Measurements from ENCODE around the gene COL20A1. TPM values are rescaled to one million over a fixed set of nuclear protein-coding genes. Genes with fewer than 3 reads are reported as not detected.

Gene COL20A1
- total RNA-seq, 1 experiment from 2014 or later: 2.3 TPM

- H3K4me3 Mint-ChIP-seq: no peak overlapping the region
These were observed 23.3 kb upstream of the COL20A1 start for GRCh38 chr20:63269724-63270123.

More at GRCh38 chr20:63269724-63270123, 23.3 kb upstream of the COL20A1 start:
- Histone ChIP-seq H3K79me2 (ENCODE audit: insufficient read depth, low read length) (peaks cover 15% of the 10 kb centered on the region; the same call in 1 of the 2 replicates), H2BK120ac (ENCODE audit: low read depth, low read length, poor library complexity, severe bottlenecking) (no peak overlapping the region), H3T11ph (ENCODE audit: low read length) (no peak overlapping the region), H3K4me2 (ENCODE audit: insufficient read depth, insufficient read length, low read length) (no peak overlapping the region), H2BK5ac (ENCODE audit: insufficient read length, low read length) (no peak overlapping the region), H3K56ac (ENCODE audit: insufficient read length, low read depth, low read length) (no peak overlapping the region), H3K14ac (ENCODE audit: insufficient read depth, low read length) (no peak overlapping the region), H2AK5ac (ENCODE audit: insufficient read length, low read length) (no peak overlapping the region), H4K5ac (ENCODE audit: insufficient read length, low read depth, low read length) (no peak overlapping the region), H3K23me2 (ENCODE audit: insufficient read length, low read depth, low read length, poor library complexity, severe bottlenecking) (no peaks in the 10 kb centered on the region), H3K9me3 (ENCODE audit: control insufficient read depth, low read depth, low read length) (no peaks in the 10 kb centered on the region), H3K4me1 (ENCODE audit: insufficient read depth, low read length) (0 out of 2 replicates have a peak, but pooled peaks cover 2% of the 10 kb centered on the region), H3K4ac (ENCODE audit: low read depth, low read length) (no peak overlapping the region), H2BK12ac (ENCODE audit: insufficient read length, low read depth, low read length) (no peak overlapping the region), H3K79me1 (ENCODE audit: insufficient read depth, low read depth, low read length, poor library complexity, severe bottlenecking) (peaks cover 6% of the 10 kb centered on the region), H4K20me1 (ENCODE audit: control insufficient read depth, insufficient read depth, insufficient read length) (no peaks in the 10 kb centered on the region), H3K18ac (ENCODE audit: insufficient read length, low read depth, low read length) (no peak overlapping the region), H4K8ac (replicated peaks; ENCODE audit: insufficient read length, low read depth, low read length) (no peak overlapping the region), H2BK20ac (ENCODE audit: low read depth, low read length, poor library complexity, severe bottlenecking) (no peak overlapping the region), H2BK15ac (ENCODE audit: low read depth, low read length) (no peak overlapping the region), H4K91ac (ENCODE audit: insufficient read length, low read depth, low read length) (no peak overlapping the region), H3K27ac (ENCODE audit: insufficient read length, low read depth, low read length) (no peak overlapping the region), H3K23ac (ENCODE audit: insufficient read length, low read depth, low read length) (no peak overlapping the region), H2AFZ (ENCODE audit: low read length) (no peak overlapping the region), H3K27me3 (ENCODE audit: insufficient read depth, low read length) (no peaks in the 10 kb centered on the region), H3K9ac (ENCODE audit: extremely low read depth, insufficient read length, low read length) (no peak overlapping the region)
- no peak for TF ChIP-seq CTCF (conservative IDR thresholded peaks at IDR 0.05)
- no CpG with 5 or more reads among the region's 9 CpGs for WGBS (ENCODE audit: extremely low coverage, insufficient read length, low lambda C conversion rate)
- H3K36me3 Mint-ChIP-seq (ENCODE audit: insufficient read depth in 1 of 3, low read depth in 3 of 3): no peaks in the 10 kb centered on the region; a peak in 1 of 7 replicates
- DNase-seq: no peak
- H3K27me3 Mint-ChIP-seq (ENCODE audit: low read depth): peaks cover 8% of the 10 kb centered on the region; the same call in 1 of the 2 replicates
- H3K9me3 Mint-ChIP-seq: no peaks in the 10 kb centered on the region
- H3K4me1 Mint-ChIP-seq: peaks cover 19 to 25% of the 10 kb centered on the region in 2 experiments
- H3K27ac Mint-ChIP-seq: no peak overlapping the region

Measured in H9 (cell line).